Measurements from ENCODE around the gene CLDN22.

The CLDN22 gene

GRCh38 chr4:183348706-183349659 lies 28.9 kb upstream of the CLDN22 start:
- TF ChIP-seq TAF1 (IDR thresholded peaks at IDR 0.05; ENCODE audit: low read depth, low read length) = no peak
- TF ChIP-seq POLR2A (IDR thresholded peaks at IDR 0.05; ENCODE audit: low read depth, low read length) = no peak
- TF ChIP-seq SPI1 (IDR thresholded peaks at IDR 0.05; ENCODE audit: low read depth, low read length) = no peak
- TF ChIP-seq POLR2AphosphoS5 (IDR thresholded peaks at IDR 0.05; ENCODE audit: low read depth, low read length) = no peak
- no peak for TF ChIP-seq PAX5 (IDR thresholded peaks at IDR 0.05; ENCODE audit: insufficient read depth, low read length, severe bottlenecking)
- TF ChIP-seq POU2F2 (IDR thresholded peaks at IDR 0.05; ENCODE audit: low read depth, low read length) = no peak
- no peak for FAIRE-seq
- DNase-seq (ENCODE audit: insufficient read length, low spot score) = no peak

GRCh38 chr4:183348136-183348535 lies 28.1 kb upstream of the CLDN22 start:
- FAIRE-seq (no peak), DNase-seq (ENCODE audit: insufficient read length, low spot score) (no peak)
- TF ChIP-seq TAF1 (IDR thresholded peaks at IDR 0.05; ENCODE audit: low read depth, low read length) = no peak

- TF ChIP-seq PAX5 (IDR thresholded peaks at IDR 0.05; ENCODE audit: insufficient read depth, low read length, severe bottlenecking) (no peak), POLR2A (IDR thresholded peaks at IDR 0.05; ENCODE audit: low read depth, low read length) (no peak), TAF1 (IDR thresholded peaks at IDR 0.05; ENCODE audit: low read depth, low read length) (no peak), POLR2AphosphoS5 (IDR thresholded peaks at IDR 0.05; ENCODE audit: low read depth, low read length) (no peak), POU2F2 (IDR thresholded peaks at IDR 0.05; ENCODE audit: low read depth, low read length) (no peak), SPI1 (IDR thresholded peaks at IDR 0.05; ENCODE audit: low read depth, low read length) (no peak)
- FAIRE-seq (no peak), DNase-seq (ENCODE audit: insufficient read length, low spot score) (no peak)
Measured at GRCh38 chr4:183347566-183347965, 27.5 kb upstream of the CLDN22 start.

DNA sequence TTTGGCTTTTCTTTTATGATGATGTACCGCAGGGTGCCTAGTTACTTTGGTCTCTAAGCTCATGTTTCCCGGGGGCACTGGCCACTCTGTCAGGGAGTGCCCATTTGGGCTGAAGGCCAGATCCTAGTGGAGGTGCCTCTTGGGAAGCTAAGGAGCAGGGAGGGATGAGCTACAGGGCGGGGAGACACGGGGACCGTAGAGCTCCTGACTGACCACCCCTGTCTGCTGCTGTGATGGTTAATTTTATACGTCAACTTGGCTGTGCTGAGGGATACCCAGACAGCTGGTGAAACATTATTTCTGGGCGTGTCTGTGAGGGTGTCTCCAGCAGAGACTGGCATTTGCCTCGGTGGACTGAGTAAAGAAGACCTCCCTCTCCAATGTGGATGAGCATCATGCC lies 27.1 kb upstream of the CLDN22 start:
- no peak for FAIRE-seq
- no peak for DNase-seq (ENCODE audit: insufficient read length, low spot score)
- TF ChIP-seq PAX5 (IDR thresholded peaks at IDR 0.05; ENCODE audit: insufficient read depth, low read length, severe bottlenecking) = no peak

- DNase-seq (ENCODE audit: insufficient read length, low spot score) = no peak
- no peak for FAIRE-seq
- no peak for TF ChIP-seq SPI1 (IDR thresholded peaks at IDR 0.05; ENCODE audit: low read depth, low read length)
- no peak for TF ChIP-seq POU2F2 (IDR thresholded peaks at IDR 0.05; ENCODE audit: low read depth, low read length)
- no peak for TF ChIP-seq POLR2A (IDR thresholded peaks at IDR 0.05; ENCODE audit: low read depth, low read length)
- no peak for TF ChIP-seq POLR2AphosphoS5 (IDR thresholded peaks at IDR 0.05; ENCODE audit: low read depth, low read length)
- TF ChIP-seq PAX5 (IDR thresholded peaks at IDR 0.05; ENCODE audit: insufficient read depth, low read length, severe bottlenecking) = no peak
- TF ChIP-seq TAF1 (IDR thresholded peaks at IDR 0.05; ENCODE audit: low read depth, low read length) = no peak
Measured at GRCh38 chr4:183345261-183345660, 25.2 kb upstream of the CLDN22 start.

DNA sequence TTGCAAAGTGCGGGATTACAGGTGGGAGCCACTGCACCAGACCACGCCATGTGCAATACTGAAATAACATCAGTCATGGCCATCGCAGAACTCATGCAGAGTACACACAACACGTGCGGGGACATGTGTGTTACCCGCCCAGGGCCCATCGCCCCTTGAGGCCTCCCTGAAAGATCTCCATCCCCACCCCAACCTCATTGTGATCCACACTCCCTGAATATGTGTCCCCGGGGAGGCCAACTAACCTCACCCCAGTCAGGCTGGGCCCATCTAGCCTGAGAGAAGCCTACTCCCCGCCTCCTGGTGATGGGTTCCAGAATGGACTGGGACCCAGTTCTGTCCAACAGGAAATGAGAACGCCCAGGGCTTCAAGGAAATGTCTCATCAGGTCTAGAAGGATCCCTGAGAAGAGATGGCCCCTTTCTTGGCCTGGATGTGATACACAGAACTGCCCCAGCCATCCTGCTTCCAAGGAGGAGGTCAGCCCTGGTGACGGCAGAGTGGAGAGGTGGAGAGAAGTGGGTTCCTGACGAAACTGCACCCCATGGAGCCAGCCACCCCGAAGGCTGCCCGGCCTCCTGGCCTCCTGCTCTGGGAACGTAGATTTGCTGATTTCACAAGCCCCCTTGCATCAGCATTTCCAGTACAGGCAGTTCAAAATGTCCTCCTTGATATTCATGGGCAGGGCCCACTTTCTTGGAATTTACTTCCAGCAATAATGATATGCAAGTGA lies 24.6 kb upstream of the CLDN22 start:
- no peak for DNase-seq (ENCODE audit: insufficient read length, low spot score)
- TF ChIP-seq POU2F2 (IDR thresholded peaks at IDR 0.05; ENCODE audit: low read depth, low read length) (no peak), PAX5 (IDR thresholded peaks at IDR 0.05; ENCODE audit: insufficient read depth, low read length, severe bottlenecking) (no peak), POLR2AphosphoS5 (IDR thresholded peaks at IDR 0.05; ENCODE audit: low read depth, low read length) (no peak), SPI1 (IDR thresholded peaks at IDR 0.05; ENCODE audit: low read depth, low read length) (no peak), POLR2A (IDR thresholded peaks at IDR 0.05; ENCODE audit: low read depth, low read length) (no peak), TAF1 (IDR thresholded peaks at IDR 0.05; ENCODE audit: low read depth, low read length) (no peak)
- no peak for FAIRE-seq

GRCh38 chr4:183343730-183344129 lies 23.7 kb upstream of the CLDN22 start:
- DNase-seq (ENCODE audit: insufficient read length, low spot score) = no peak
- FAIRE-seq = no peak
- TF ChIP-seq SPI1 (IDR thresholded peaks at IDR 0.05; ENCODE audit: low read depth, low read length) (no peak), PAX5 (IDR thresholded peaks at IDR 0.05; ENCODE audit: insufficient read depth, low read length, severe bottlenecking) (no peak), POU2F2 (IDR thresholded peaks at IDR 0.05; ENCODE audit: low read depth, low read length) (no peak), POLR2AphosphoS5 (IDR thresholded peaks at IDR 0.05; ENCODE audit: low read depth, low read length) (no peak), POLR2A (IDR thresholded peaks at IDR 0.05; ENCODE audit: low read depth, low read length) (no peak), TAF1 (IDR thresholded peaks at IDR 0.05; ENCODE audit: low read depth, low read length) (no peak)

DNA sequence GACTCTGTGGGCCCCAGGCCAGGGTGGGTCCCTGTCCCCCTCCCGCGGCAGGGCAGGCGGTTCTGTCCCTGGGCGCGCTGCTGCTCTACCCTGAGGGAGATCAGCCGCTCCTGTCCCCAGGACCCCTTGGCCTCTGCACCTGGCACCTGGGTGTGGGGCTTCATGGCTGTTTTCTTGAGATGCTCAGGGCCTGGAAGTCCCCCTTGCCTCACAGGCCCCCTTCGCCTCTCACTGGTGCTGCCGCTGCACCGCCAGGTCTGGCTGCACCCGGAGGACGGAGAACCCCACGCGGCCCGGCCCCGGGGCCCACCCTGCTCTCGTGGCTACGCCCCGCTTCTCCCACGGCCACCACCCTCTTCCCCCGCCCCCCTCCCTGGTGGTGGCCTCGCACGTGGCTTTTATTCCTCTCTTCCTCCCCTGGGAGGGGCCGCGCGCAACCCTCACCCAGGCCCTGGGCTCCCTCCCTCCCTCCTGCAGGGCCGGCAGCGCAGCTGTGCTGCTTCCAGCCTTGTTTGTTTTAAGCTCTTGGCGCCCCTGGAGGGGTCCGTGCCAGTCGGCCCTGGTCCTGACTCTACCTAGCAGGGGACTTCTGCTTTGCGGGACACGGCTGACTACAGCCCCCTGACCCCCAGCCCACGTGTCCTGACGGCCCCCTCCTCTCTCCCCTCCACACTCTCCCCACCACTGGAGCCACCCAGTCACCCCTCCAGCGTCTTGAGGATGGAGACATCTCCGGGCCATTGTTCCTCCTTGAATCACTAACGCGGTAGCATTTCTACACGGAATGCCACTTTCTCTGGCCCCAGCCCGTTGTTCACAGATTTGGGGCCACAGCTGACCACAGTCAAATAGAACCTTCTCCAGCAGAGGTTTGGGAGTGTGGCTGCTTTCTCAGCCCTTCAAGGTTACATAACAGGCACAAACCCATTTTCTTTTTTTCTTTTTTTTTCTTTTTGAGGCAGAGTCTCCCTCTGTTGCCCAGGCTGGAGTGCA lies 22.8 kb upstream of the CLDN22 start:
- peak; percentile 22 for DNase-seq (ENCODE audit: insufficient read length, low spot score)
- no peak for TF ChIP-seq POLR2A (IDR thresholded peaks at IDR 0.05; ENCODE audit: low read depth, low read length)
- no peak for TF ChIP-seq POLR2AphosphoS5 (IDR thresholded peaks at IDR 0.05; ENCODE audit: low read depth, low read length)
- no peak for FAIRE-seq

DNA sequence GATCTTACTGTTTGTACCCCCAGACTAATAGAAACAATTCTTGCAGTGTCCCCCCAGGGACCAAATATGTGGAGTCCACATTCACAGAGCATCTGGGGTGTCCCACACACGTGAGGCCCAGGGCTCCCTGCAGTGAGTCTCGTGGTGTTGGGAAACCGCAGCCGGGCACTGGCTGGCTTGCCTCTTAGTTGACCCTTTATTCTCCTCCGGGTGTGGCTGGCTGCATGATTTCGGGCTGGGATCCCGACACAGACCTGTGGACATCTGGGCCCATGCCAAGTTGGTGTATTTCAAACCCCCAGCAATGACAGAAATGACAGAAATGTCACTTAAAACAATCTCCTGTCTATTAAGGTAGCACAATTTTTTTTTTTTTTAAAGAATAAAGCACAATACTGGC lies 17.8 kb upstream of the CLDN22 start:
- DNase-seq (ENCODE audit: insufficient read length, low spot score) (no peak), FAIRE-seq (no peak)
- TF ChIP-seq POU2F2 (IDR thresholded peaks at IDR 0.05; ENCODE audit: low read depth, low read length) (no peak), POLR2AphosphoS5 (IDR thresholded peaks at IDR 0.05; ENCODE audit: low read depth, low read length) (no peak), SPI1 (IDR thresholded peaks at IDR 0.05; ENCODE audit: low read depth, low read length) (no peak), PAX5 (IDR thresholded peaks at IDR 0.05; ENCODE audit: insufficient read depth, low read length, severe bottlenecking) (no peak), POLR2A (IDR thresholded peaks at IDR 0.05; ENCODE audit: low read depth, low read length) (no peak), TAF1 (IDR thresholded peaks at IDR 0.05; ENCODE audit: low read depth, low read length) (no peak)
